HG02571 (cell line): ENCODE results near the gene RNF112.

ENCODE experiments used
- ATAC-seq: cut with Tn5 transposase; IDR thresholded peaks from one replicate; pipeline ENCODE4 v1.9.1; 2021; ENCODE audit warnings: mild to moderate bottlenecking, moderate library complexity; ENCODE audit not compliant: unreplicated experiment

RNF112 gene

DNA sequence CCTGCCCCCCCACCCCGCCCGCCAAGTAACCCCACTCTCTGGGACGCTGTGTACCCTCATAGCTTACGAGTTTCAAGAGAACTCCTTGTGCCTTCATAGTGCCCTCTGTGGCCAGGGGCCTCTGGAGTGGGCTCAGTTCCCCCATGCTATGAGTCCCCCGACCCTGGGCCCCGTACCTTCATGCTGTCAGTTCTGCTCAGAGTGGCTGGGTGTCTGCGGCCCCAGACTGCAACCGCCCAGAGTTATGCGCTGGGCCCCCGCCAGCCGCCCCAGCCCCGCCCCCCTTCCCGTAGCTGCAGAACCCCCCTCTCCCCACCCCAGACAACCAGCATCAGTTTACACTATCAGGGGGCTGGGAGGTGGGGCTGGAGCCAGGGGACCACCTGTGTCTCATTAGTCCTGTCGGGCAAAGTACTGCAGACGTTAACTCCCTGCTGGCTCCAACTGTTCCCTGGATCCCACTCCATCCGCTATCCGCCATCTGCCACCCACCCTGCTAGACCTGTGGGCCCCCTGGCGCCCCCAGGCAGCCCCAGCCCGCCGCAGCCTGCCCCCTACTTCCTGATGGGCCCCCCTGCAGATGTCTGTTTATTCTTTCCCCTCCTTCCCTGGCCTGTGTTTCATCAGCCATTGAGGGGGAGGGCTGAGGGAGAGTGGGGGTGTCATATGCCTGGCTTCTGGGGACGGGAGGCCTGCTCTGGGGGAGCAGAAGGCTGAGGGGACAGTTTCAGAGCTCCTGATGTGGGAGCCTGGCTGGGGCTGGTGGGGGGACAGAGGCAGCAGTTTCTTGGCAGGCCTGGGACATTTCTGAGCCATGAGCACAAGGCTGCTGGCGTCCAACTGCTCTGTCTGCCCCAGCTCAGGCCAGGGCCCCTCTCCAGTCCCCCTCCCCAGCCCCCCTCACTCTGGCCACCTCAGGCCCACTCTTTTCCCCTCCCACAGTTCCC is 23.8 kb upstream of the RNF112 start, which contains the start of gene MFAP4:
TSS of gene MFAP4 (minus strand) at position 217 of the 947 bp plus-strand sequence. CDS start at position 182, 35 bp downstream.
- ATAC-seq: no peak

DNA sequence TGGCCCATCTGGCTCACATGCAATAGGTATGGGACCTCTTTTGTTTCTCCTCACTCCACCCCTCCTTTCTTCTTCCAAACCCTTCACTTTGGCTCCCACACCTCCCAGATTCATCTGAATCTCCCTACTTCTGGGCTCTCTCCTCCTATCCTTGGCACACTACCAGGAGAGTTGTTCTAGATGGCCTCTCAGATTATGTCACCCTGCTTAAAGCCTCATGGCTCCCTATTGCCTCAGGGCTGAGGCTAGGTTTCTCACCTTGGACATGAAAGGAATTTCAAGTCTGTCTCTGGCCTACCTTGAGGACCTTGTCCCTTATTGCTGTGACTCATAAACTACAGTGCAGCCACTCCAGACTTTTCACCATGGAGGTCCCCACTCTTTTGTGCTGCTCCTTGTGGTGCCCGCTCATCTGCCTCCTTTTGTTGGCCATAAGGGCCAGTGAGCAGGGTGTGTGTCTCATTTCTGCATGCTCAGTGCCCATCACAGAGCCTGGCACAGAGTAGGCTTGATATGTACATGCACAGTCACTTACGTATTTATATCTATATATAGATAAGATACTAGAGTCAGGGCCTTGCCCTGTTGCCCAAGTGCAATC is 23.0 kb upstream of the RNF112 start:
- ATAC-seq: no peak

DNA sequence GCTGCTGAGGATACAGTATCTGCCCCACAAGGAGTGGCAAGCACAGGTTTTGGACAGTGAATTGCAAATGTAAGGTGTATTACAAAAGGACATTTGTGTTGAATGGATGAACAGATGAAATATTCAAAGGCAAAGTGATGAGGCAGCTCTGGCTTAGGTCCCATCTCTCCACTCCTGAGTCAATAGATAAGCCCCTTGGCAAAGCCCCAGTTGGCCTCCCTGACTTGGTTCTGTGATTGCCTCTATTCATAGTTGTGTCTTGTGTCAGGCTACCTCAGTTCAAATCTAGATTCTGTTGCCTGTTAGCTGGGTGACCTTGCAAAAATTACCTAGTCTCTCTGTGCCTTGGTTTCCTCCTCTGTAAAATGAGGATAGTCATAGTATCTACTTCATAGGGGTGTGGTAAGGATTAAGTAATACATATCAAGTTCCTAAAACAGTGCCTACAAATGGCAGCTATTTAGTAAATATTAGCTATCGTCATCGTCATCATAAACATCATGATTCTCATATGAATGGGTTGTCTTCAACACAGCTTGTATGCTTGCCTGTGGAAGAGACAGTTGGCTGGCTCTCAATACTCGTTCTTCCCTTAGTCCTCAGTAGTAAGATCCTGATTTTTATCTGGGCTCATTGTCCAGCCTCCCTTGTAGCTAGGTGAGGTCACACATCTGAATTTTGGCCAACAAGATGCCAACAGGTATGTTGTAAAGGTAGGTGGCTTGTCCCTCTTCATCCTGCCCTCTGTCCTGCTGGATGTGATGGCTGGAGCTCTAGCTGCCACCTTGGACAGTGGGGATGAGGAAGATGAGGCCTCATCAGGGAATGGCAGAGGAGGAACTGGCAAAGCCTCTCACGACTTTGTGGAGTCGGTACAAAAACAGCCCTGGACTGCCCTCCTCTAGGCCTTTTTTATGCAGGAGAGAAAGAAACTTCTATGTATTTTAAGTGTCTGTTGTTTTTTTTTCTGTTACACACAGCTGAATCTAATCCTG is 21.9 kb upstream of the RNF112 start:
- ATAC-seq: no peak

DNA sequence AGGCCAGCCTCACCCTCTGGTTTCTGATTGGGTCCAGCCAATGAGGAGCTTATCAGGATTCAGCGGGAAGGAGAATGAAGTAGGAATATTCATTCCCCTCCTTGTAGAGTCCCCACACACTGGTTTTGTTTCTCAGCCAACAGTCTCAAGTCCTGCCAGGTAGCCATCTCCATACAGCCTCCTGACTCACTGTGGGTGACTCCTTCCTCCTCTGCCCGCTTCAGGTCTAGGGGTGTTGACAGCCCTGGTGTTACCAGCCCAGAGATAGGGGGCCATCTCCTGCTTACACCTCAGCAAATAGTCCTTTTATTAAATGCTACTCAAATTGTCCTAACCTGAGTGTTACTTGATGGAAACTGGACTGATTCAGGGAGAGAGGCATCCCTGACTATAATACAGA is 20.1 kb upstream of the RNF112 start:
- ATAC-seq: no peak

DNA sequence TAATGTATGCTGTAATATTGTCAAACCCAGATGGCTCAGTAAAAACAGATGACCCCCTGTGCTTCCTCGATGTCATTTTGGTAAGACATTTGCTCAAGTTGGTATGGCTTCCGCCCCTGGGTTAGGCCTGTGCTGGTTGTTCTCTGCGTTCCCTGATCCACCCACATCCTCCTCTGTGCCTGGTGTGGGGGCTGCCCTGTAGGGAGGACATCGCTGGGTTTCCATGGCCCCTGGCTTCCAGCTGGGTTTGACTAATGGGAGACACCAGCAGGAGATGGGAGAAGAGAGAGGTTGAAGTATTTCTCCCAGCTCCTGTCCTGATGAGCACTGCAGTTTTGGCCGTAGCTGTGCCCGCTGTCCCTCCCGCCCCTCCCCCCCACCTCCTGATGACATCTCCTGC is 19.6 kb upstream of the RNF112 start:
- ATAC-seq: no peak

DNA sequence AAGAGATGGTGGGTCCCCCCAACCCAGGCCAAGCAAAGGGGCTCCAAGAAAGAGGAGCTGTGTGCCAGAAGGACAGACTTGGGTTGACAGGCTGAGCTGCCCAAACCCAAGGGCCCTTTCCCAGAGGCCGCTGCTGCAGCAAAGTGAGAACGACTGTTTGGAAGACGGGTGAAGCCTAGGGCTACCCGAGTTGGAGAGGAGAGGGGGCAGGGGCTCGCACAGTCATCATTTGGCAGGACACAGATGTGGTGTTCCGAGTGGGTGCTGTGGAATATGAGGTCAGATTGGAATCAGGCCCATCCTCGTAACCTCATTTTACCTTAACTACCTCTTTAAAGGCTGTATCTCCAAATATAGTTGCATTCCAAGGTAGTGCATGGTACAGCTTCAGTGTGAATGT is 18.7 kb upstream of the RNF112 start:
- no peak for ATAC-seq

DNA sequence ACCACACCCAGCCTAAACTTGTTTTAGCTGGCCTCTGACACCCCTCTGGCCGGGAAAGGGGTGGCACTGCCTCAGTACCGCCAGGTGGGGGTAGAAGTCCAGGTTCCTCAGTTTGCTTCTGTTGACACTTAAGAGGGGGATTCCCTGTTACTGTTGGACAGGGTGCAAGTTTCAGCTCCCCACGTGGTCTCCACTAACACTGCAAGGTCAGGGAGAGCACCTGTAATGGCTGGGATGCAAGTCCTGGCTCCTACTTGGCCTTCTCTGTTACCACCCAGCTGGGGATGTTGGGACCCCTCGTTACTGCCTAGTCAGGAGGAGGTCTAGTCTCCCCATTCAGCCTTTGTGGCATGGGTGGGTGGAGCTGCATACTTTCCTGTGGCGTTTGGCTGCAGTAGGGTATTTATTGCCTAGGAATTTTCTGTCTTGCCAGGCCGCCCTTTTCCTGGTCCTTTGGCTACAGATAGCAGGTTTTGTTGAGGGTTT is 13.4 kb upstream of the RNF112 start:
- no peak for ATAC-seq

DNA sequence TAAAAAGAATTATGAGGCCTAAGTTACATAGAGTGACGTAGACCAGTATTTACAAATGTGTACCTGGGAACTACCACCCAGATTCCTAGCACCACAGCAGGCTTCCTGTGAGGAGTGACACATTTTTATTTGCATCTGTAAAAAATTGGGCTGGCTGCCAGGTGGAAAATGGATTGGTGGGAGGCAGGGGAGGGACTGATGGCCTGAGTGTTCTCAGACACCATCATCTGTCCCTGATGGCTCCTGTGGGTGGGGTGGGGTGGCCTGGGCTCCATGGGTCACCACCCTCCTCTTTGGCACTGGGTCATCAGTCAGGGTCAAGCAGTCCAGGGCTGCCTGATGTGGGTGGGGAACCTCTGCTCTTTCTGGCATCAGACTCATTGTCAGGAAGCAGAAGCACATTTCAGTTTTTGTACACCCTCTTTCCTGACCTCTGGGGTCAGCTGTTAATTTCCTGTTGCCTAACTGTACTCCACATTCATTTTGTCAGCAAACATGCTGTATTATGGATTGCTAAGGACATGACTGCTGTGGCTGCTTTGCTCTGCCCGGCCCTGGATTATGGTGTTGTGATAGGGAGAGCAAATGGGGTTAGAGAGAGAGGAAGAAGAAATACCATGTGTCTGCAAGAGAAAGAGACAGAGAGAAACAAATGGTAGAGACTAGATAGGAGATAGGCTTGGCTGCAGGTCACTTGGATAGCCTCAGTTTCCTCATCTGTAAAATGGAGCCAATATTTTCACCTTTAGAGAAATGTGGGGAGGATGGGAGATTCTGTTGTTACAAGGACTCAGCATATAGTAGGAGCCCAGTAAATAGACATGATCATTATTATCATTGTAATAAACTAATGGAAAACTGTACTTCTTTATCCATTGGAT is 12.5 kb upstream of the RNF112 start:
- ATAC-seq: no peak

DNA sequence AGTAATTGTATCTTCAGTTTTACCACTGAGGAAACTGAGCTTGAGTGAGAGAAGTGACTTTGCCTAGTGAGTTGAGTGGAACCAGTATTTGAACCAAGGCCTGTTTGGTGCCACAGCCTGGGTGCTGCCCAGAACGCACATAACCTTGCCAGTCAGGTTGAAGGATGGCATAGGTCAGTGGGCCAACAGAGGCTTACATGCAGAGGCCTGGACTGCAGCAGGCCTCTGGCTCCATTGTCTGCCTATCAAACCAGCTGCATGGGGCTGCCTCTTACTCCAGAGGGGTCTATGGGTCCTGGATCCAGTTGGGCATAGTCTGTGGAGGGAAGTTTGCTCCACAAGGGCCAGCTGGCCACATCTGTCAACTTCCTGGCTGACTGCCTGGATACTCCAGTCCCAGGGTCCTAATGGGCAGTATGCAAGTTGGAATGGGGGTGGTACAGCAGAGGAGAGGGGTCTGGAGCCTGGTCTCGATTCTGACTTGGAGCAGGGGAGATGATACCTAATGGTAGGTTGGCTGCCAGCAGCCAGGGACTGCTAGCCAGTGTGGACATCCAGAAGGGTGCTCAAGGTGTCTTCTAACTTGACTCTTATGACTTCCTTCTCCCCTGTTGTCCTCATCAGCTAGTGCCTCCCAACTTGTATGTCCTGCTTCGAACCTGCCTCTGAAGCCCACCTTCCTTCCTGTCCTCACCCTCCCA is 11.1 kb upstream of the RNF112 start:
- no peak for ATAC-seq

DNA sequence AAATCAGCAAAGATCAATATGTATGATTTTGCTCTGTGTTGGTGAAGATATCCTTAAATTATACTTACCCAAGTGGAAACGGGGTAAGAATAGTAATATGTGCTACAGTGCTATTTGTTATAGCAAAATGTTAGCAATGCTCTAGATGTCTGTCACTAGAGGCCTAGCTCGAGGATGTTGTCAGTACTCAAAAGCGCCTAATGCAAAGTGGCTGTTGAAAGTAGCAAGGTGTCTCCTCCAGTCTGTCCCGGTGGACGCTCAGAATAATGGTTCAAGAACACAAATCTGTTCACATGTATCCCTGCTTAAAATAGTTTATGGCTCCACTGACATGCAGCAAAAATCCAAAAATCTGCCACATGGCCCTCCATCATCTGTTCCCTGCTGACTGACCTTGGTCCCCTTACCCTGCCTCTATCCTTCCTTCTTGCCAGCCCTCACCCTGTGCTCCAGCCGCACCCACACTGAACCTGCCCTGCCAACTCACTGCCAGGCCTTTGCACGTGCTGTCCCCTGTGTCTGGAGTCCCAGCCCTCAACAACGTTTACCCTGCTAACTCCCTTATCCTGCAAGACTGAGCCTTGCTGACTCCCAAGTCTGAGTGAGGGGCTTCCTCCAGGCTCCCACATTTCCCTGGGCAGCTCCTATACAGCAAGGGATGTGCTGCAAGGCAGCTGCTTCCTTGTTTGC is 9.6 kb upstream of the RNF112 start:
- no peak for ATAC-seq

DNA sequence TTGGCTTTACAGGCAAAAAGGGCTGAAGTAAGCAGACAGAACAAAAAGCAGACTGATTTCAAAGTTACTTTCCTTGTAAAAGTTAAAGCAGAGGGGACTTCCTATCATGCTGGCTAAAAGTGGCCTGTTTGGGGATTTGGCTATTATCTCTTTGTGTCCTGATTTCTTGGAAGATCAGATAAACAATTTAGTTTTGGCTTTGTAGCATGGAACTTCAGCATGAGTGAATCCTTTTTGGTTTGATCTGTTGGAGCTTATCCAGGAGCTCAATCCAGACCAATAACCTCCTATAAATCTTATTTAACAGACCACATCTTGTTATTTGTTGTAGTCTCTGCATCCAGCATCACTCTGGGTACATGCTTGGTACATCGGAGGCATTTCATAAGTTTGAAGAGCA is 8.9 kb upstream of the RNF112 start:
- ATAC-seq: no peak

DNA sequence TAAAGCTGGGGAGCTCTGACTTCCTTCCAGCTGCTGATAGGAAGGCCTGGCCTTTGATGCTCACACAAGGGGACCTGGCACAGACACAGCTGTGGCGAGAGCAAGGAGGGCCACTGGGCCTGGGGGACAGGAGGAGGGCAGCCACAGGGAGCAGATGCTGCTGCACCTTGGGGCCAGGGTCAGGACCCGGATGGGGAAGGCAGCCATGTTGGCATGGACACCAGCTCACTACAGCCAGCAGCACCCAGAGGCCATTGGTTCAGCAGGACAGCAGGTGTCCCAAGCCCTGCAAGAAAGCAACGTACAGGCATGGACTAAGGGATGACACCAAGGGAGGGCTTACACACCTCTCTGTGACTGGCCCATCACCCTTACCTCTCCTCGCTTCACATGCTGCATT is 8.0 kb upstream of the RNF112 start:
- ATAC-seq: no peak

DNA sequence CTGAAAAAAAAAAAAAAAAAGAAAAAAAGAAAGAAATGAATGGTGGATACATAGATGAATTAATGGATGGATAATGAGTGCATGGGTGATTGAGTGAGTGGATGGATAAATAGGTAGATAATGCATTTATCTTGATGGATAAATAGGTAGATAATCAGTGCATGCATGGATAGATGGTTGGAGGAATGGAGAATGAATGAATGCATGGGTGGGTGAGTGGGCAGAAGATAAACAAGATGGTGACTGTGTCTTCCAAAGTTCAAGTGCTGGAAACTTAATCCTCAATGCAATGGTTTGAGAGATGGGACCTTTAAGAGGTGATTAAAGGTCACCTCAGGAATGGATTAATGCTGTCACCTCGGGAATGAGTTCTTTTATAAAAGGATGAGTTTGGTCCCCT is 6.8 kb upstream of the RNF112 start:
- no peak for ATAC-seq

DNA sequence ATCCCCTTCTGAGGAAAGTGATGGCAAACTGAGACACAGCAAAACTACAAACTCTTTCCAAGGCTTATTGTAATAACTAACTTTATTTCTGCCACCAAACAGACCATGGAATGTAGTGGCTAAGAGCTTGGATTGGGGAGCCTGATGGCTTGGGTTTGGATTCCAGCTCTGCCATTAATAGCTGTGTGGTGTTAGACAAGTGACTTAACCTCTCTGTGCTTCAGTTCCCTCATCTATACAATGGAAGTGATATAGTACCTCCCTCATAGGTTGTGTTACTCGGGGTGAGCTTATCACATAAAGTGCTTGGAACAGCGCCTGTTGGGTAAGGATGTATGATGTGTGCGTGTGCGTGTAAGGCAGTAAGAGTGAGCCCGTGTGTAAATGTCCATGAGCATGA is 5.9 kb upstream of the RNF112 start:
- no peak for ATAC-seq

DNA sequence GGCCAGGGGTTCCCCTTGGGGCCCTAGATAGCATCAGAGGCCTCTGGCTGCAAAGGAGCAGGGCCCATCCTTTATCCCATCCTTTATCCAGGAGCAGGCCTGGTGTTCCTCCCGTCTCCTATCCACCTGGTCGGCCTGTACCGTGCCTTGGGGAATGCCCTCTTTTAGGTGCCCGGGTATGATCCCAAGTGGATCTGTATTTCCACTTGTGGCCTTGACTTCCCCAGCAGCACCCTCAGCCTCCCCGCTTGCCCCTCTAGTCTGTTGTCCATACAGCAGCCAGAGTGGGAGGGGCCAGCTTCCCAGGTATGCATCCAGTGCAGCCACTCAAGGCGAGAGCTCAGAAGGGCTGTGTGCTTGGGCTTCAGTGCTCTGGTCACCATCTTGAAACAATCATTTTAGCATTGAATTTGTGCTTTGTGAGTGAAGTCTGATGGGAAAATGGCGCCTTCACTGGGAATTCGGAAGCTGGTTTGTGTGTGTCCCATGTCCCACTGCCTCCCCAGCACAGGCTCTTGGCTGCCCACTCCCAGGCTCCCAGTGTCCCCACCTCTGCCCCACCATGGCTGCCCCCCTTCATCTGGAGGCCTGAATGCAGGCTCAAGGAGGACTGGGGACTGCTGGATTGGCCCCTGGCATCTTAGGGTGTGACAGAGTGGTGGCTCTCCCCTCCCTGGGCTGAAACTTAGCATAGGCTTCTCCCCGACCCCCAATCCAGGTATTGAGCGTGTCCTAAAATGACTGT is 3.3 kb upstream of the RNF112 start:
- ATAC-seq: no peak

DNA sequence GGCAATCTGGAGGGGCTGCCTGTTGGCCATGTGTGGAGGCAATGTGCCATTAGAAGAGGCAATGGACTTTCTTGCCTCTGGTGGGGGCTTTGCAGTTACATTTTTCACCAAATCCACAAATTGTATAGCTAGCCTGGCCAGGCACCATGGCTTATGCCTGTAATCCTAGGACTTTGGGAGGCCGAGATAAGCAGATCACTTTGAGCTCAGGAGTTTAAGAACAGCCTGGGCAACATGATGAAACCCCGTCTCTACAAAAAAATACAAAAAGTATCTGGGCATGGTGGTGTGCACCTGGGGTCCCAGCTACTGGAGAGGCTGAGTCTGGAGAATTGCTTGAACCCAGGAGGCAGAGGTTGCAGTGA is 2.7 kb upstream of the RNF112 start:
- no peak for ATAC-seq

DNA sequence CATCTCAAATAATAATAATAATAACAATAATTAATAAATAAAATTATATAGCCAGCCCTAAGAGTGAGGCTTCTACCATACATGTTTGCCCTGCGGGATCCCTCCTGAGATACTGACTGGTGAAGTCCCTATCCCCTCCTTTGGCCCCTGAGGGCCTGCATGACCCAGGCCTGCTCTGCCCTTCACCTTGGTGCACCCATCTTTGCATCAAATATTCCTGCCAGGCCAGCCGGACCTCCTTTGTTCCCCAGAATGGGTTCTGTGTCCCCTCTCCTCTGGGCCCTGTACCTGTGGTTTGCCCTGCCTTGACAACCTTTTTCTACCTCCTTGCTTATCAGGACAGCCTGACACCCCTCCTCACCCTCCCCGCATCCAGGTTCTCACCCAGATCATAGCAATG is 2.0 kb upstream of the RNF112 start:
- no peak for ATAC-seq

DNA sequence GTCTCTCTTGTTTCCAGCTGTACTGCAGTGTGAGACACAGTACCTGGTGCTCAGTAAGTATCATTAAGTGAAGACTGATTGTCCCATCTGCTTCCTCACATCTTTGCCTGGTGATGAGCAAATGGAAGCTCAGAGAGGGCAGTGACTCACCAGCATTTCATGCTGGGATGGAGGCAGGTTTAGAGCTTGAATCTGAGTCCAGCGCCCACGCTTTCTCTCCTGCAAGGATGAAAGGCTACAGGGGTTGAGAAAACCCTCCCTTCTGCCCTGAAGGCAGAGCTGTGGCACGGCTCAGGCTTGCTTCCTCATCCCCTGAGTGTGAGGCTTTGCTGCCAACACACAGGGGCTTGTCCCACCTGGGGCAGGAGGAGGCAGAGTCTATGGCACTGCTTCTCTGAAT is 1.5 kb upstream of the RNF112 start:
- no peak for ATAC-seq
